Cerebellar cortex (tissue), 1 donor: ENCODE measurements around the gene SH3PXD2A.

Experiments used
- DNase-seq: peaks from one replicate; pipeline ENCODE4 v3.0.0-alpha.2; 2015; ENCODE audit warnings: low spot score

The SH3PXD2A gene

DNA sequence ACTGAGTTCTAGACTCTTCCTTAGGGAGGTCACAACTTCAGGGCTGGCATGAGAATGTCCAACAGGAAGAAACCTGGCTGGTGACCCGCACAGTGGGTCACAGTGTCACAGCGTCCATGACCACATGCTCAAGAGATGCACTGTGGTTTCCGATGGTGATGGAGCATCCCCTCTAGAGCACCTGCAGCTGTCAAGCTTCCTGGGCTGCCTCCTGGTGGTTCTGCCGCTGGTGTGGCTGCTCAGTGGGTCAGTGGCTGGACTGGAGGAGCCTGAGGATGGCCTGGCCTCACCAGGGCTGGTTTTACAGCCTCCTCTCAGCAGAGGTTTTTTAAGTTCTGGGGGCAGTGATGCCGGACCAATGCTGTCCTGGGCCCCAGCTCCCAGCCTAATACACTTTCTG lies 149.3 kb downstream of the SH3PXD2A start:
- no peak for DNase-seq

GRCh38 chr10:103703941-103704919 lies 151.1 kb downstream of the SH3PXD2A start:
- peak; percentile 69 for DNase-seq

DNA sequence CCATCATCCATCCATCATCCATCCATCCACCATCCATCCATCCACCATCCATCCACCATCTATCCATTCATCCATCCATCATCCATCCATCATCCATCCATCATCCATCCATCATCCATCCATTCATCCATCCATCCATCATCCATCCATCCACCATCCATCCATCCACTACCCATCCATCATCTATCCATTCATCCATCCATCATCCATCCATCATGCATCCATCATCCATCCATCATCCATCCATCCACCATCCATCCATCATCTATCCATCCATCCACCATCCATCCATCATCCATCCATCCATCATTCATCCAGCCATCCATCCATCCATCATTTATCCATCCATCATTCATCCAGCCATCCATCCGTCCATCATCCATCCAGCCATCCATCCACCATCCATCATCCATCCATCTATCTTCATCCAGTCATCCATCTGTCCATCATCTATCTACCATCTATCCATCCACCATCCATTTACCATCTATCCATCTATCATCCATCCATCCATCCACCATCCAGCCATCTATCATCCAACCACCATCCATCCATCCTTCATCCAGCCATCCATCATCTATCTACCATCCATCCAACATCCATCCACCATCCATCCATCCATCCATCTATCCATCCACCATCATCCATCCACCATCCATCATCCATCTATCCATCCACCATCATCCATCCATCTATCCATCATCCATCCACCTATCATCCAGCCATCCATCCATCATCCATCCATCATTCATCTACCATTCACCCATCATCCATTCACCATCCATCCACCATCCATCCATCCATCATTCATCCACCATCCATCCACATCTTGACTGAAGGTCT lies 153.8 kb downstream of the SH3PXD2A start:
- no peak for DNase-seq

- DNase-seq = no peak
Measured at GRCh38 chr10:103700436-103700715, 155.0 kb downstream of the SH3PXD2A start.

DNA sequence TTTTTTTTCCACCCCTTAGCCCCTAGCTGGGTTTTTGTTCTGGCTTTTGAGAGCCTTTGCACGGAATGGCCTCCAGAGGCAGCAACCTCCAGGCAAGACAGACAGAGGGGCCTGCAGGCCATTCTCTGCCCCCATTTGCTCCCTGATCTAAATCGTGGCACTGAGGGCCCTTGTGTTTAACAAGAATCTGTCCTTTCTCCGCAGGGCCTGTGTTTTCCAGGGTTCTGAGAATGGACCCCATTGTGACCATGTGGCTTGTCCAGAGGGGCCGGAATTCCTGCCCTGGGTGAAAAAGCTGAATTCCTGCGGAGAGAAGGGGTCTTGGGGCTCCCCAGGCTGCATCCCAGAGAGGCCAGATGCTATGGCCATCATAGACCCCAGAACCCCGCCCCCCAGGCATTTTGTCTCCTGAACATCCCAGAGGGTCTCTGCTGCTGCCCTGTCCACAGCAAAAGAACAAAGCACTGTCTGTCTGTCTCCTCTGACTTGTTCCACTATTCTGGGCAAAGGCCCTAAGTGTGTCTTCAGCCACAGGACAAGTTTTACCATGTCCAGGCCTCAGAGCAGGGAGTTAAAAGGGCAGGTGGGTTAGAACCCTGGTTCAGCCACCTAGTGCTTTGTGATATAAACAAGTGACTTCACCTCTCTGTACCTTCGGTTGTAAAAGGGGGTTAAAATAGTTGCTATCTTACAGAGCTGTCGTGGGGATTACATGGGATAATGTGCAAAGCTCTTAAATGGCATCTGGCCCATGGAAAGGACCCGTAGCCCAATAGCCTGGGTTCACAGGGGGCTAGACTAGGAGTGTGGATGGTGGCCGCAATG lies 155.6 kb downstream of the SH3PXD2A start:
- no peak for DNase-seq

- DNase-seq = no peak
Measured at GRCh38 chr10:103698266-103698665, 157.1 kb downstream of the SH3PXD2A start.

- no peak for DNase-seq
Measured at GRCh38 chr10:103697787-103698186, 157.6 kb downstream of the SH3PXD2A start.

DNA sequence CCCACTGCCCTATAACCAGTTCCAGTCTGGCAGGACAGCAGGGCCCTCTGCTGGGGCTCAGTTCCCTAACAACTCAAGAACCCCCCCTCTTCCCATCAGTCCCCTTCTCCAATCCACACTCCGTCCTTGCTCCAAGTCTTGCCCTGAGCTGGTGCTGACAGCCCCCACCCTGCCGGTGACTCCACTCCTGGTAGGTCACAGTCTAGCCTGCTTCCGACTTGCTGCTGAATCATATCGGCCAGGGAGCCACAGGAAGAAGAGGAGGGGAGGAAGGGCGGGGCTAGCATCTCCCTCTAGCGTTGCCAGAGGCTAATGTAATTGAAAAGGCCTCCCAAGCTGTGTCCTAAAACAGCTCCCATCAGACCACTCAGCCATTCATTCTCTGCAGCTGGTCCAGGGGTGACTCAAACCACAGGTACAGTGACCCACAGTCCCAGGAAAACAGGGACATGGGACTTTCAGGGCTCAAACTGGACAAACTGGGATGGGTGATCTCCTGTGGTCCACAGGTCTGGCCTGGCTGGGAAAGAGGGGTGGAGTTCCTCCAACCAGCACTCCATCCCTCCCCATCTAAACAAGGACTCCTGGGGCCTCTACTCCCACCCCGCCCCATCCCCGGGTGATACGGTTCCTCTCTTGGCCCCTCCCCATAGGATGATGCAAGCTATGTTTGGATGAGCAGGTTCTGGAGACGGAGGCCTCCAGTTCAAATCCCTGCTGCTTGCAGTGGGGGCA lies 158.8 kb downstream of the SH3PXD2A start:
- no peak for DNase-seq

DNA sequence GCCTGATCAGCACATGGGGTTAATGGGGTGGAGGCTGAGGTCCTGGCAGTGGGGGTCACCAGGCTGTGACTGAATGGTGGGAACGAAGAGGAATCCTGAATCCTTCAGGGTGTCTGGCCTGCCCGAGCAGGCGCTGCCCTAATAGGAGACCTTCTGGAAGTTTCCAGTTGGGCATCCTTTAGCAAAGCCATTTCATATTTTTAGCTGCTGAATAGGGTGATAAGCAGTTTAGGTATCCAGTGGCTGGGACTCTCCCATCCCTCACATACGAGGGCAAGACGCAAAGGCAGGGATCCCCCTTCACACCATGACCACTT lies 159.3 kb downstream of the SH3PXD2A start:
- DNase-seq = no peak

GRCh38 chr10:103695584-103696005 lies 159.8 kb downstream of the SH3PXD2A start:
- DNase-seq = no peak

- DNase-seq = no peak
Measured at GRCh38 chr10:103693812-103694205, 161.6 kb downstream of the SH3PXD2A start.

DNA sequence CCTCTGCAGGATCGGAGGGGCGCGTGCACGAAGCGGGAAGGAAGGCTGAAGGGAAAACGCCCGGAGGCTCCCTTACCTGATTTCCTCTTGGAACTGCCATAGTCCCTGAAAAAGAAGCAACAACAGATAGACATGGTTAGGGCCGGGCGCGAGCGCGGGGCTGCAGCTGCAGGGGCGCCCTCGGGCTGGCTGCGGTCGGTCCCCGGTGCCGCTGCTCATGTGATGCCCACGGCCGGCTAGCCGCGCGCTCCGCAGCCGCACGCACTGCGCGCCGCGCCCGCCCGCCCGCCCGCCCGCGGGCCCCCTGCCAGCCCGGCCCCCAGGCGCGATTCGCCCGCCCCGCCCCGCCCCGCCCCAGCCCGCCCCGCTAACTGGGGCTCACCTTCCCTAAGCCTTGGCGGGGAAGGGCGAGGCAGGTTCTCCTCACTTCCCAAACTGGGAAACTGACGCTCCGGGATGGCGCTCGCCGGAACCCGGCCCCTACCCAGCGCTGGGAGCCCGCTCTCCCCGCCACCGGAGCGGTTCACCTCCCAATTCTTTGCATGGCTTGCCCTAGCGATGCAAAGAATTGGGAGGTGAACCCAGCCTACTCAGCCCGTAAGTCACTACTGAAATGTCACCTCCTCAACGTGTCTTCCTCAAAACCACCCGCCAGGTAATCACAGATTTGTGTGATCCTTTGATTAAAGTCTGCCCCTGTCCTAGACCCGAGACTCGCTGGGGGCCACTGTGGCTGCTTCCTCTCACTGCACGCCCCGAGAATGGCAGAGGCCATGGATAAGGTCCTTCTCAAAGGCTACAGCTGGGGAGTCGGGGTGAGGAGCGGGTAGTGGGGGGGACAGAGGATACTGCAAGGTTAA lies 162.2 kb downstream of the SH3PXD2A start:
- DNase-seq = no peak

DNA sequence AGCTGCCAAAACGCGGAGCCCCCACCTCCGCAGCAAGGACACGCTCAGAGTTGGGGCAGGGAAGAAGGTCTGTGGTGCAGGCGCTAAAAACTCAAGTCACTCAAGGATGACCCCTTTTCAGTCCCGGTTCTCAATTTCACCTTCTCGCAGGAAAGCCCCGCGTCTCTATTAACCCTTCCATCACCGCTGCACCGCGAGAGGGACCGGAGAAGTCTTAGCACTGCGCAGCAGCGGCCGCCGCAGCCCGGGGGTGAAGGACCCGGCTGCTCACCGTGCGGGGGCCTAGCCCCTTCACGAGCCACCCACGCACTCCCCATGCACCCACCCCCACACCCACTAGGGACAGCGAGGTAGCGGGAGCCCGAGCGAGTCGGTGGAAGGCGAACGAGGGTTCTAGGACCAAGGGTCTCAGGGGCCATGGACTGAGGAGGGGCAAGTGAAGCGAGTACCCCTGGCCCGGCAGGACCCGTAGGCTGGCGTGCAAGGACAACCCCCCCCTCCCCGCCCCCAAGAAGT lies 162.9 kb downstream of the SH3PXD2A start:
- peak; percentile 51 for DNase-seq

- no peak for DNase-seq
Measured at GRCh38 chr10:103691723-103692435, 163.5 kb downstream of the SH3PXD2A start.

DNA sequence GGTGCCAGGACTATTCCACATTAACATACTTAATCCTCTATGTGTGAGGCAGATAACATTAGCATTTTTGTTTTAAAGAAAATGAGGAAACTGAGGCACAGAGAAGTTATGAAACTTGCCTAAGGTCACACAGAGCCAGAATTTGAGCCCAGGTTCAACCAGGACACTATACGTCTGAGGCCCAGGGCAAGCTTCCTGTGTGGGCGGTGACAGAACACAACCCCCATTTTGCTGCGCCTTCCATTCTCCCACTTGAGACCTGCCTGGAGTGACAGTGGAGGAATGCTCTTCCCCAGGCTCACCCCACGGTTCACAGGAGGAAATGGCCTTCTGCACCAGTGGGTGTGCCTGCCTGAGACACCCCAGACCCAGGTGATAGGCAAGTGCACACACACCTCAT lies 164.1 kb downstream of the SH3PXD2A start:
- DNase-seq = no peak

DNA sequence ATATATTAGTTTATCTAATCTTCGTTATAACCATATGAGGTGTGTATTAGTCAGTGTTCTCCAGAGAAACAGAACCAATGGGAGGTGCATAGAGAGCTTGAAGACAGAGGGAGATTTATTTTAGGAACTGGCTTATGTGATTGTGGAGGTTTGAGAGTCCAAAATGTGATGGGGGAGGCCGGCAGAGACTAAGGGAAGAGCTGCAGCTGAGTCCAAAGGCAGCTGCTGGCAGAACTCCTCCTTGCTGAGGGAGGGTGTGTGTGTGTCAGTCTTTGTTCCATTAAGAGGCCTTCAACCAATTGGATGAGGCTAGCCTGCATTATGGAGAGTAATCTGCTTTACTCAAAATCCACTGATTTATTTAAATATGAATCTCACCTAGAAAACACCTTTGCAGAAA lies 165.1 kb downstream of the SH3PXD2A start:
- DNase-seq = no peak

DNA sequence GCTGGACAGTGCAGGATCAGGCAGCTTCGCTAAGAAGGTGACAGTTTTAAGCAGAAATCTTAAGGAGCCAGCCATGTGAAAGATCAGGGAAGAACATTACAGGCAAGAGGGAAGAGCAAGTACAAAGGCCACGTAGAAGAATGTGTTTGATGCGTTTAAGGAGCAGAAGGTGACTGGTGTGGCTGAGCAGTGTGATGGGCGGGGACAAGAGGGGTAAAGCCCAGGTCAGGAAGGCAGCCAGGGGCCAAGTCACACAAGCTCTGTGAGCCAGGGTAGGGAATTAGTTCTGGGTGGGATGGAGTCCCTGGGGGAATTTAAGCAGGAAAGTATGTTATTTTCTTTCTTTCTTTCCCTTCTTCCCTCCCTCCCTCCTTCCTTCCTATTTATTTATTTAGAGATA lies 166.9 kb downstream of the SH3PXD2A start:
- no peak for DNase-seq

DNA sequence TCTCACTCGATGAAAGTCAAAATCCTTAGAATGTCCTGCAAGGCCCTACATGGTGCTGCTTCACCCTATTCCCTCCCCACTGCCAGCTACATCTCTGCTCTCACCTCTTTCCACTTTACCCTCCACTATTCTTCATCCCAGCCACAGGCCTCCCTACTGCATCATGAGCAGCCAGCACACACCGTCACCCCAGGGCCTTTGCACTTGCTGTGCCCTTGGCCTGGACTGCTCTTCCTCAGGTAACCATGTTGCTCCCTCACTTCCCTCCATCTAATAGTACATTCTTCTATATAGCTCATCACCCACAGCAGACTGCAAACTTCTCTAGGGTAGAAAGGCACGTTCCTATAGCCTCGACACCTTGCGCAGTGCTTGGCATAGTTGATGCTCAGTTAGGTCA lies 167.7 kb downstream of the SH3PXD2A start:
- no peak for DNase-seq

DNA sequence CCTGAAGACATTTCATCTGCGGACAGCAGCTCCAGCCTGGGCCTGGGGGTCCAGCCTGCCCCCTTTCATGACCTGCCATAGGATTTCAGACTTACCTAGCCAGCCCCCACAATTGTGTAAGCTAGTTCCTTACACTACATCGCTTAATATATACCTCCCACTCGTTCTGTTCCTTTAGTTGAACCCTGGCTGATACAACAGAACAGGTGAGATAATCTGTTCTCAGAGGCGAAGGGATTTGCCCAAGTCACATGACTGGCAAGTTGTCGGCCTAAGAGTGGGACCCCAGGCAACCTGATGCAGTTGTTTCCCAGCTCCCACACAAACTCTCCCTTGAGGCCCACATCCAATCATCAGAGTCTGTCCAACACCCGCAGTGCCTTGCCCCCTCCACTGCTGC lies 168.2 kb downstream of the SH3PXD2A start:
- DNase-seq = no peak
